ENCODE results near the gene MS4A15. TPM values are rescaled to one million over a fixed set of nuclear protein-coding genes. Genes with fewer than 3 reads are reported as not detected.

The MS4A15 gene
- total RNA-seq, 3 donors from 2014 or later (not counting 1 experiment from before 2014, with no cell fraction given): not detected

DNA sequence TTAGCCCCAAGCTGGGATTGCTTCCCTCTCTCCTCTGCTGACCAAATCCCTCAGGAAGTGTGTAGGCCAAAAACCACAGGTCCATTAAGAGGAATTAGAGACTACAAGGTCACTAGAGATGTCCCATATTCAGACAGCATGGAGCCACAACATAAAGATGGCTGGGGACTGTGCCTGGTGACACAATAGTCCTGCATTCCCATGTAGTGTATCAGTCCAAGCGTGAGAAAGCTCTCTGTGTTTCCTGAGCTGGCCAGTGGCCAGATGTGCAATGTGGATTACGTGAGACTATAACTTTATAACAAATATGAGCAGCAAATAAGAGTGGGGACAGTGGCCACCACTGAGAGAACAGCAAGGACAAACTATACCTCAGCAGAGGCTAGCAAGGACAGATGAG, 20.9 kb downstream of the MS4A15 start:
- no peaks in the 10 kb centered on the region for H3K27me3 Mint-ChIP-seq (ENCODE audit: low read depth in 2 of 2)
- ATAC-seq (no peak), DNase-seq (no peak)
- Histone ChIP-seq H3K27ac (ENCODE audit: low read length) (no peak overlapping the region), H3K9me3 (ENCODE audit: control insufficient read depth, insufficient read depth, low read length) (no peaks in the 10 kb centered on the region), H3K27me3 (ENCODE audit: control insufficient read depth, insufficient read depth, low read length) (no peaks in the 10 kb centered on the region), H3K4me1 (ENCODE audit: control insufficient read depth, insufficient read depth, low read length) (peaks cover 4% of the 10 kb centered on the region), H3K36me3 (ENCODE audit: control insufficient read depth, insufficient read depth, low read length) (no peaks in the 10 kb centered on the region), H3K4me3 (ENCODE audit: low read length) (no peak overlapping the region)
- H3K9me3 Mint-ChIP-seq: no peaks in the 10 kb centered on the region
- H3K27ac Mint-ChIP-seq: no peak overlapping the region
- no peaks in the 10 kb centered on the region for H3K4me1 Mint-ChIP-seq
- TF ChIP-seq, protein P1, sequence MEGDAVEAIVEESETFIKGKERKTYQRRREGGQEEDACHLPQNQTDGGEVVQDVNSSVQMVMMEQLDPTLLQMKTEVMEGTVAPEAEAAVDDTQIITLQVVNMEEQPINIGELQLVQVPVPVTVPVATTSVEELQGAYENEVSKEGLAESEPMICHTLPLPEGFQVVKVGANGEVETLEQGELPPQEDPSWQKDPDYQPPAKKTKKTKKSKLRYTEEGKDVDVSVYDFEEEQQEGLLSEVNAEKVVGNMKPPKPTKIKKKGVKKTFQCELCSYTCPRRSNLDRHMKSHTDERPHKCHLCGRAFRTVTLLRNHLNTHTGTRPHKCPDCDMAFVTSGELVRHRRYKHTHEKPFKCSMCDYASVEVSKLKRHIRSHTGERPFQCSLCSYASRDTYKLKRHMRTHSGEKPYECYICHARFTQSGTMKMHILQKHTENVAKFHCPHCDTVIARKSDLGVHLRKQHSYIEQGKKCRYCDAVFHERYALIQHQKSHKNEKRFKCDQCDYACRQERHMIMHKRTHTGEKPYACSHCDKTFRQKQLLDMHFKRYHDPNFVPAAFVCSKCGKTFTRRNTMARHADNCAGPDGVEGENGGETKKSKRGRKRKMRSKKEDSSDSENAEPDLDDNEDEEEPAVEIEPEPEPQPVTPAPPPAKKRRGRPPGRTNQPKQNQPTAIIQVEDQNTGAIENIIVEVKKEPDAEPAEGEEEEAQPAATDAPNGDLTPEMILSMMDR (IDR thresholded peaks at IDR 0.05): no peak
- no peaks in the 10 kb centered on the region for H3K36me3 Mint-ChIP-seq
- 69% methylated on average over 2 of the region's 2 CpGs for WGBS (ENCODE audit: insufficient coverage)
- intact Hi-C loops (cut with micrococcal nuclease): no loop called here
- no peak overlapping the region for H3K4me3 Mint-ChIP-seq

DNA sequence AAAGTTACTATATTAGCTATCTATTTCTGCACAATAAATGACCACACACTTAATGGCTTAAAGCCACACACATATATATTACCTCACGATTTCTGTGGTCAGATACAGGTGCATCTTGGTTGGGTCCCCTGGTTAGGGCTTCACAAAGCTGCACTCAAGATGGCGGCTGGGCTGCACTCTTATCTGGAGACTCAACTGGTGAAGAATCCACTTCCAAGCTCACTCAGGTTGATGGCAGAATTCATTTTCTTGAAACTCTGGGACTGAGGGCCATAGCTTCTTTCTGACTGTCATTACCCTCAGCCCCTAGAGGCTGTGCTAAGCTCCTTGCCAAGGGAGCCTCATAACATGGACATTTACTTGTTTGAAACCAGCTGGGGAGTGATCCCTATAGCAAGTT, 23.4 kb downstream of the MS4A15 start:
- H3K4me3 Mint-ChIP-seq: no peak overlapping the region
- Histone ChIP-seq H3K27ac (ENCODE audit: low read length) (no peak overlapping the region), H3K27me3 (ENCODE audit: control insufficient read depth, insufficient read depth, low read length) (no peaks in the 10 kb centered on the region), H3K36me3 (ENCODE audit: control insufficient read depth, insufficient read depth, low read length) (no peaks in the 10 kb centered on the region), H3K4me3 (ENCODE audit: low read length) (no peak overlapping the region), H3K4me1 (ENCODE audit: control insufficient read depth, insufficient read depth, low read length) (peaks cover 4% of the 10 kb centered on the region), H3K9me3 (ENCODE audit: control insufficient read depth, insufficient read depth, low read length) (no peaks in the 10 kb centered on the region)
- no peak overlapping the region for H3K27ac Mint-ChIP-seq
- H3K4me1 Mint-ChIP-seq: no peaks in the 10 kb centered on the region
- no peaks in the 10 kb centered on the region for H3K9me3 Mint-ChIP-seq
- TF ChIP-seq, protein P1 (IDR thresholded peaks at IDR 0.05): no peak
- intact Hi-C loops (cut with micrococcal nuclease): no loop called here
- ATAC-seq (no peak), DNase-seq (no peak)
- 81% methylated on average over 2 of the region's 2 CpGs for WGBS (ENCODE audit: insufficient coverage)
- H3K36me3 Mint-ChIP-seq: no peaks in the 10 kb centered on the region
- H3K27me3 Mint-ChIP-seq (ENCODE audit: low read depth in 2 of 2): no peaks in the 10 kb centered on the region

DNA sequence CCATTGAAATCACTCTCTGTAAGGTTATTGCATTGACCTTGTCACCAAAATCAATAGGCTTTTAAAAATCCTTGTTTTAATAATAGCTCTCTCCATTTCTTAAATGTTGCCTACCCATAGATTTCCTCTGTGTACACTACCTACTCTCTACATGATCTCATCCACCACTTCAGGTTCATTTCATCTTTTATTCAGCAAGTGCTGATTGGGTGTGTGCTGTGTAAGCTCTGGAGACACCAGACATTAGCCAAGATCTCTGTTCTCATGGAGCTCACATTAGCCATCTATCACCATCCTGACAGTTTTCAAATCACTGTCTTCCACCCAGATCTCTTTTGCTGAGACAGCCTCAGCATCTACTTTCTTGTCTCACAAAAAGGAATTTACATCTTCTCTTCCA, 24.1 kb downstream of the MS4A15 start:
- Mint-ChIP-seq H3K4me3 (no peak overlapping the region), H3K27me3 (ENCODE audit: low read depth in 2 of 2) (no peaks in the 10 kb centered on the region), H3K36me3 (no peaks in the 10 kb centered on the region), H3K9me3 (no peaks in the 10 kb centered on the region), H3K4me1 (no peaks in the 10 kb centered on the region), H3K27ac (no peak overlapping the region)
- H3K36me3 ChIP-seq (ENCODE audit: control insufficient read depth, insufficient read depth, low read length): no peaks in the 10 kb centered on the region
- H3K4me1 ChIP-seq (ENCODE audit: control insufficient read depth, insufficient read depth, low read length): no peaks in the 10 kb centered on the region
- H3K27me3 ChIP-seq (ENCODE audit: control insufficient read depth, insufficient read depth, low read length): no peaks in the 10 kb centered on the region
- DNase-seq: no peak
- TF ChIP-seq, protein P1 (IDR thresholded peaks at IDR 0.05): no peak
- intact Hi-C loops (cut with micrococcal nuclease): no loop called here
- ATAC-seq: no peak
- no peaks in the 10 kb centered on the region for H3K9me3 ChIP-seq (ENCODE audit: control insufficient read depth, insufficient read depth, low read length)
- no peak overlapping the region for H3K27ac ChIP-seq (ENCODE audit: low read length)
- H3K4me3 ChIP-seq (ENCODE audit: low read length): no peak overlapping the region

DNA sequence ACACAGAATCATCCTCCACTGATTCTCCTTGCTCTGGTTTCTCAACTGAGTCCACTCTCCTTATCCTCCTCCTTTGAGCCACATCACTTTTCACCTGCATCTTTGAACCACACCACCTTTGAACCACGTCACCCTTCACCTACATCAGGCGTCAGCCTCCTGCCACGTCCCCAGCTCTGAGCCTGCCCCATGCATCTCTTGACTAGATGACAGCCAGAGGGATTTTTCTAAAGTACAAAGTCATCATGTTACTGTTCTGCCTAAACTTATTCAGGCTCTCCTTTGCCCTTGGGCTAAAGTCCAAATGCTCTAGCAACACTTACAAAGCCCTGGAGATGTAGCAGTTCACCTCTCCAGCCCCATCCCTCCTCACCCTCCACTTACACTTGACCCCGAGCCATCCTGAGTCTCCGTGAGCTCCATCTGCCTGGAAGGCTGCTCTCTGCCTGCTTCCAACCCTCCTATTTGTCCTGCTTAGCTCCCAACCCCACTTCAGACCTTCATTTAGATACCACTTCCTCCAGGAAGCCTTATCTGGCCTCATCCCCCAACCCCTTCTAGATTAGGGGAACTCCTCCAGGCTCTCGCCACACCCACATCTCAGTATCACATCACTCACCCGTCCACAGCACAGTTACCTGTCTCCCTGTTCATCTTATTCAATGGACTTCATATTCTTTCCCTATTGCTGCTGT, 24.8 kb downstream of the MS4A15 start:
- H3K36me3 Mint-ChIP-seq: no peaks in the 10 kb centered on the region
- no peaks in the 10 kb centered on the region for H3K9me3 Mint-ChIP-seq
- DNase-seq: no peak
- WGBS (ENCODE audit: insufficient coverage): 78% methylated on average over 7 of the region's 7 CpGs
- no peaks in the 10 kb centered on the region for H3K36me3 ChIP-seq (ENCODE audit: control insufficient read depth, insufficient read depth, low read length)
- H3K9me3 ChIP-seq (ENCODE audit: control insufficient read depth, insufficient read depth, low read length): no peaks in the 10 kb centered on the region
- intact Hi-C loops (cut with micrococcal nuclease): no loop called here
- no peak overlapping the region for H3K4me3 ChIP-seq (ENCODE audit: low read length)
- TF ChIP-seq, protein P1 (IDR thresholded peaks at IDR 0.05): no peak
- no peaks in the 10 kb centered on the region for H3K27me3 Mint-ChIP-seq (ENCODE audit: low read depth in 2 of 2)
- no peak for ATAC-seq
- no peaks in the 10 kb centered on the region for H3K4me1 Mint-ChIP-seq
- no peak overlapping the region for H3K27ac Mint-ChIP-seq
- no peaks in the 10 kb centered on the region for H3K4me1 ChIP-seq (ENCODE audit: control insufficient read depth, insufficient read depth, low read length)
- no peak overlapping the region for H3K4me3 Mint-ChIP-seq
- no peak overlapping the region for H3K27ac ChIP-seq (ENCODE audit: low read length)
- no peaks in the 10 kb centered on the region for H3K27me3 ChIP-seq (ENCODE audit: control insufficient read depth, insufficient read depth, low read length)
